Measurements from ENCODE around the gene FGD3.

Gene FGD3

GRCh38 chr9:92945796-92946195, 1.5 kb upstream of the FGD3 start:
- no peak overlapping the region for H2AK5ac ChIP-seq (ENCODE audit: low read length, severe bottlenecking)
- H4K8ac ChIP-seq (ENCODE audit: low read length) = no peak overlapping the region
- H3K36me3 ChIP-seq (ENCODE audit: control insufficient read depth in 1 of 2, insufficient read depth in 2 of 2, low read depth in 1 of 2, low read length in 2 of 2) = no peaks in the 10 kb centered on the region
- H3K27ac ChIP-seq (ENCODE audit: low read length, poor library complexity, severe bottlenecking) = no peak overlapping the region
- H3K4me2 ChIP-seq (ENCODE audit: low read length, poor library complexity, severe bottlenecking) = no peak overlapping the region
- no peak overlapping the region for H3K23ac ChIP-seq (ENCODE audit: low read length in 2 of 2)
- H3K79me1 ChIP-seq (replicated peaks; ENCODE audit: low read length, poor library complexity, severe bottlenecking) = no peaks in the 10 kb centered on the region
- no peak overlapping the region for H3K4me3 ChIP-seq (ENCODE audit: insufficient read depth in 1 of 2, low read depth in 1 of 2, low read length in 2 of 2)
- no peak for DNase-seq
- H3K9ac ChIP-seq (ENCODE audit: low read length) = no peak overlapping the region
- H3K14ac ChIP-seq (ENCODE audit: low read length in 2 of 2) = no peak overlapping the region
- no peak overlapping the region for H3K4ac ChIP-seq (ENCODE audit: low read depth in 1 of 2, low read length in 2 of 2)
- no peak overlapping the region for H4K91ac ChIP-seq (ENCODE audit: low read length)
- no peak overlapping the region for H2BK5ac ChIP-seq (ENCODE audit: low read depth, low read length, poor library complexity, severe bottlenecking)
- no peaks in the 10 kb centered on the region for H3K9me3 ChIP-seq (ENCODE audit: control insufficient read depth, low read length)
- WGBS = 95% methylated on average over 8 of the region's 8 CpGs
- H2BK15ac ChIP-seq (ENCODE audit: low read depth, poor library complexity, severe bottlenecking) = no peak overlapping the region
- peaks cover 39 to 40% of the 10 kb centered on the region in 2 experiments for H3K27me3 ChIP-seq (ENCODE audit: control insufficient read depth in 1 of 2, insufficient read depth in 1 of 2, low read length in 2 of 2)
- no peak overlapping the region for H2AFZ ChIP-seq (ENCODE audit: low read depth, low read length)
- peaks cover 8% of the 10 kb centered on the region for H3K4me1 ChIP-seq (ENCODE audit: control insufficient read depth, insufficient read depth, low read depth, low read length)
- H2BK120ac ChIP-seq (ENCODE audit: low read depth, low read length) = no peak overlapping the region
- H2BK12ac ChIP-seq (ENCODE audit: low read length in 2 of 2) = no peak overlapping the region
- H3K18ac ChIP-seq (ENCODE audit: low read depth in 1 of 2, low read length in 2 of 2) = no peak overlapping the region

GRCh38 chr9:92948038-92948534, 763 bp downstream of the FGD3 start:
- H3K4me3 ChIP-seq (ENCODE audit: insufficient read depth in 1 of 2, low read depth in 1 of 2, low read length in 2 of 2) = peak overlapping the region in 1 of 2 experiments; percentile 68
- no peaks in the 10 kb centered on the region for H3K9me3 ChIP-seq (ENCODE audit: control insufficient read depth, low read length)
- H2BK120ac ChIP-seq (ENCODE audit: low read depth, low read length) = no peak overlapping the region
- peak overlapping the region; percentile 63 for H3K9ac ChIP-seq (ENCODE audit: low read length)
- no peak overlapping the region for H4K91ac ChIP-seq (ENCODE audit: low read length)
- H3K27ac ChIP-seq (ENCODE audit: low read length, poor library complexity, severe bottlenecking) = no peak overlapping the region
- H2AK5ac ChIP-seq (ENCODE audit: low read length, severe bottlenecking) = no peak overlapping the region
- peaks cover 31 to 41% of the 10 kb centered on the region in 2 experiments for H3K27me3 ChIP-seq (ENCODE audit: control insufficient read depth in 1 of 2, insufficient read depth in 1 of 2, low read length in 2 of 2)
- DNase-seq = no peak
- H2AFZ ChIP-seq (ENCODE audit: low read depth, low read length) = no peak overlapping the region
- no peak overlapping the region for H3K14ac ChIP-seq (ENCODE audit: low read length in 2 of 2)
- no peaks in the 10 kb centered on the region for H3K79me1 ChIP-seq (replicated peaks; ENCODE audit: low read length, poor library complexity, severe bottlenecking)
- no peak overlapping the region for H3K23ac ChIP-seq (ENCODE audit: low read length in 2 of 2)
- no peak overlapping the region for H3K18ac ChIP-seq (ENCODE audit: low read depth in 1 of 2, low read length in 2 of 2)
- no peaks in the 10 kb centered on the region for H3K36me3 ChIP-seq (ENCODE audit: control insufficient read depth in 1 of 2, insufficient read depth in 2 of 2, low read depth in 1 of 2, low read length in 2 of 2)
- H3K4me1 ChIP-seq (ENCODE audit: control insufficient read depth, insufficient read depth, low read depth, low read length) = peaks cover 8% of the 10 kb centered on the region
- H3K4me2 ChIP-seq (ENCODE audit: low read length, poor library complexity, severe bottlenecking) = no peak overlapping the region
- no peak overlapping the region for H2BK15ac ChIP-seq (ENCODE audit: low read depth, poor library complexity, severe bottlenecking)
- no peak overlapping the region for H2BK12ac ChIP-seq (ENCODE audit: low read length in 2 of 2)
- H2BK5ac ChIP-seq (ENCODE audit: low read depth, low read length, poor library complexity, severe bottlenecking) = no peak overlapping the region
- no peak overlapping the region for H4K8ac ChIP-seq (ENCODE audit: low read length)
- no peak overlapping the region for H3K4ac ChIP-seq (ENCODE audit: low read depth in 1 of 2, low read length in 2 of 2)
- WGBS = 93% methylated on average over 12 of the region's 12 CpGs

GRCh38 chr9:92948632-92949031, 1.3 kb downstream of the FGD3 start:
- Histone ChIP-seq H3K27ac (ENCODE audit: low read length, poor library complexity, severe bottlenecking) (no peak overlapping the region), H3K23ac (ENCODE audit: low read length in 2 of 2) (no peak overlapping the region), H2BK5ac (ENCODE audit: low read depth, low read length, poor library complexity, severe bottlenecking) (no peak overlapping the region), H3K4me1 (ENCODE audit: control insufficient read depth, insufficient read depth, low read depth, low read length) (peaks cover 8% of the 10 kb centered on the region), H3K4me3 (ENCODE audit: insufficient read depth in 1 of 2, low read depth in 1 of 2, low read length in 2 of 2) (no peak overlapping the region), H4K8ac (ENCODE audit: low read length) (no peak overlapping the region), H2AFZ (ENCODE audit: low read depth, low read length) (no peak overlapping the region), H2BK120ac (ENCODE audit: low read depth, low read length) (no peak overlapping the region), H2BK12ac (ENCODE audit: low read length in 2 of 2) (no peak overlapping the region), H3K4ac (ENCODE audit: low read depth in 1 of 2, low read length in 2 of 2) (no peak overlapping the region), H3K27me3 (ENCODE audit: control insufficient read depth in 1 of 2, insufficient read depth in 1 of 2, low read length in 2 of 2) (peaks cover 31 to 41% of the 10 kb centered on the region in 2 experiments), H2BK15ac (ENCODE audit: low read depth, poor library complexity, severe bottlenecking) (no peak overlapping the region), H4K91ac (ENCODE audit: low read length) (no peak overlapping the region), H3K14ac (ENCODE audit: low read length in 2 of 2) (no peak overlapping the region), H3K9ac (ENCODE audit: low read length) (no peak overlapping the region), H3K9me3 (ENCODE audit: control insufficient read depth, low read length) (no peaks in the 10 kb centered on the region), H2AK5ac (ENCODE audit: low read length, severe bottlenecking) (no peak overlapping the region), H3K18ac (ENCODE audit: low read depth in 1 of 2, low read length in 2 of 2) (no peak overlapping the region), H3K36me3 (ENCODE audit: control insufficient read depth in 1 of 2, insufficient read depth in 2 of 2, low read depth in 1 of 2, low read length in 2 of 2) (no peaks in the 10 kb centered on the region), H3K4me2 (ENCODE audit: low read length, poor library complexity, severe bottlenecking) (no peak overlapping the region), H3K79me1 (replicated peaks; ENCODE audit: low read length, poor library complexity, severe bottlenecking) (no peaks in the 10 kb centered on the region)
- DNase-seq = no peak
- 72% methylated on average over 2 of the region's 2 CpGs for WGBS

- Histone ChIP-seq H3K27ac (ENCODE audit: low read length, poor library complexity, severe bottlenecking) (no peak overlapping the region), H2BK12ac (ENCODE audit: low read length in 2 of 2) (no peak overlapping the region), H3K9me3 (ENCODE audit: control insufficient read depth, low read length) (no peaks in the 10 kb centered on the region), H3K36me3 (ENCODE audit: control insufficient read depth in 1 of 2, insufficient read depth in 2 of 2, low read depth in 1 of 2, low read length in 2 of 2) (no peaks in the 10 kb centered on the region), H3K4ac (ENCODE audit: low read depth in 1 of 2, low read length in 2 of 2) (no peak overlapping the region), H3K79me1 (replicated peaks; ENCODE audit: low read length, poor library complexity, severe bottlenecking) (no peaks in the 10 kb centered on the region), H4K91ac (ENCODE audit: low read length) (no peak overlapping the region), H3K18ac (ENCODE audit: low read depth in 1 of 2, low read length in 2 of 2) (no peak overlapping the region), H3K14ac (ENCODE audit: low read length in 2 of 2) (no peak overlapping the region), H3K4me3 (ENCODE audit: insufficient read depth in 1 of 2, low read depth in 1 of 2, low read length in 2 of 2) (no peak overlapping the region), H3K23ac (ENCODE audit: low read length in 2 of 2) (no peak overlapping the region), H3K27me3 (ENCODE audit: control insufficient read depth in 1 of 2, insufficient read depth in 1 of 2, low read length in 2 of 2) (peaks cover 31 to 41% of the 10 kb centered on the region in 2 experiments), H2BK5ac (ENCODE audit: low read depth, low read length, poor library complexity, severe bottlenecking) (no peak overlapping the region), H2BK120ac (ENCODE audit: low read depth, low read length) (no peak overlapping the region), H2AFZ (ENCODE audit: low read depth, low read length) (no peak overlapping the region), H3K9ac (ENCODE audit: low read length) (no peak overlapping the region), H2BK15ac (ENCODE audit: low read depth, poor library complexity, severe bottlenecking) (no peak overlapping the region), H3K4me2 (ENCODE audit: low read length, poor library complexity, severe bottlenecking) (no peak overlapping the region), H2AK5ac (ENCODE audit: low read length, severe bottlenecking) (no peak overlapping the region), H3K4me1 (ENCODE audit: control insufficient read depth, insufficient read depth, low read depth, low read length) (peaks cover 9% of the 10 kb centered on the region), H4K8ac (ENCODE audit: low read length) (no peak overlapping the region)
- 90% methylated on average over 10 of the region's 11 CpGs for WGBS
- DNase-seq = no peak
These were observed 2.1 kb downstream of the FGD3 start for GRCh38 chr9:92949266-92949982.
